DMS 273 (cell line): Measurements from ENCODE around the gene ZNF511.
A peak's percentile ranks its signal among the peaks of the same experiment; 100 is the strongest.

ENCODE experiments used
- DNase-seq: peaks from one replicate; lab custom pipeline; 2025; ENCODE audit not compliant: unreplicated experiment; lab: John Stamatoyannopoulos, UW

The ZNF511 gene

DNA sequence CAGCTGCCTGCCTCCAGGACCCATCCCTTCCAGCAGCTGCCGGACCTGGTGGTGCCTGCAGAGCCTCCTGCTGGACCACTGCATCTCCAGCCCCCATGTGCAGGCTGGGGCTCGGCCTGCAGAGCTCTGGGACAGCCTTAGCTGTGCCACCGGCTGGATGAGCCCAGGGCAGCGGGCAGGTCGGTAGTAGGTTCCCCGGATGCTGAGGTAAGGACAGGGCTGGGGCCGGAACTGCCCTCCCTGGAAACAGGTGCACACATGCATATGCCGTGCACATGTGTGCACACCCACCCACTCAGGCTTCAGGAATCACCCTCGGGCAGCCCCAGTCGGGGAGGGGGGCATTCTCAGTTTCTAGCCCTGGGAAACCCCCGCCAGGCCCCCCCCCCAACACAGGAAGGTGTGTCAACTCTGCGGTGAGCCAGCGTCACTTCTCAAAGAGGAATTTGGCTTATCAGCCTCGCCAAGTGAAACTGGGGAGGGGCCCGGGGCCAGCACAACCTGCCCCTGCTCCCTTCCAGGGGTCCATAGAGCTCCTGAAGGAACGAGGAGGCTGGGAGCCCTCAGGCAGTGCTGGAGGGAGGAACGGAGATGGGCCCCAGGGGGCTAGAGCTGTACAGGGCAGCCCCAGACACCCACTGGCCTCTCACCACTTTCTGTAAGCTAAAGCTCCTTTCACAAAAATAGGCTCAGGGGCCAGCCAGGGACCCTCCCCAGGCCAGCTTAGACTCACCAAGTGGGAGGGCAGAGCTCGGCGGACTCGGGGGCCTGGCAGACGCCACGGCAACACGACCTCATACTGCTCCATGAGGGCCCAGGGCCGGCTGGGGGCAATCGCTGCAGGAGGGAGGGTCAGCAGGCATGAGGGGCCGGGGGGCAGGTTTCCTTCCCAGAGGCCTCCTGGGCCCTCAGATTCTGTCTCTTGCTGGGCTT is 33.7 kb upstream of the ZNF511 start:
- DNase-seq, result peak; percentile 67

GRCh38 chr10:133275684-133276092 is 33.0 kb upstream of the ZNF511 start:
- peak; percentile 24 for DNase-seq

DNA sequence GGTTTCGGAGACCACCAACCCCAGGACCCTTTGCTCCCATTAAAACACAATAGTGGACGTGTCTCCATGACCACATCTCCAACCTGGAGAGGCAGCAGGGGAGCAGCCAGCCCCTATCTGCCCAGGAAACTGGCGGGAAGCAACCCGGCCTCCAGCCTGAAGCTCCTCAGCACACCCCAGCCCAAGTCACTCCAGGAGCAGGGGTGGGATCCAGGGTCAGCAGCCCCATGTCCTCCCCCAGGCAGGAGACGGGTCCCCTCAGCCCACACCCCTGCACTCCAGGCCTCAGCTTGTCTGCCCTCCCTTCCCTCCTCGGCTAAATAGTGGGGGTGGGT is 32.6 kb upstream of the ZNF511 start:
- no peak for DNase-seq

DNA sequence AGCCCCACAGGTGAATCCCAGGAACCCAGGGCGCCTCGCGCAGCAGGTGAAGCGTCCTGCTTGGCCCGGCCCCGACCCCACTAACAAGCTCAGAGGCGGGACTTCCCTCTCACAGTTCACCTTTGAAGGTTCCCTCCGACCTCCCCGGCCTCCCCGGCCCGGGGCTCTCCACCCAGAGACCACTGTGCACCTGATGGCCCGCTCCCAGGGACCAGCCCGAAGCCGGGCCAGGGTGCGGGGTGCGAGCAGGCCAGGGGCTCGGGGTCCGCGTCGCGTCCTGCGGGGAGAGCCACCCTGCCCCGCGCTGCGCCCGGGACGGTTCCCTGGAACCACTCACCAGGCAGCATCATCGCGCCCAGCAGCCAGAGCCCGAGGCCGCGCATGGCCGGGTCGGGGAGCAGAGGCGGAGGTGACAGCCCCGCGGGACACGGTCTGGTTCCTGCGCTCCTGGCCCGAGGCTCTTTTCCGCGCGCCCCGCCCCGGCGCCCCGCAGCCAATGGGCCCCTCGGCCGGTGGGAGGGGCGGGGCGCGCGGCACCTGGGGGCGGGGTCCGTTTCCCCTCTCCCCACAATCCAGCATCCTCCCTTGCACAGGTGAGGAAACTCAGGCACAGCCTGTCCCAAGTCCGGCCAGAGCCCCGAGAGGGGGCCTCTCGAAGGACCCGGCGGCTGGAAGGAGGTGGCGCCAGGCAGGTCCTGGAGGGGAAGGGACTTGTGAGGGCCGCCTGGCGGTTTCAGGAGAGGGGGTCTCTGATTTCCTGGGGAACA is 32.1 kb upstream of the ZNF511 start, which contains the start of gene ADAM8:
ADAM8 (minus strand) TSS at position 434 of the 767 bp plus-strand sequence; CDS start at position 383, 51 bp downstream.
- DNase-seq, result peak; percentile 37

DNA sequence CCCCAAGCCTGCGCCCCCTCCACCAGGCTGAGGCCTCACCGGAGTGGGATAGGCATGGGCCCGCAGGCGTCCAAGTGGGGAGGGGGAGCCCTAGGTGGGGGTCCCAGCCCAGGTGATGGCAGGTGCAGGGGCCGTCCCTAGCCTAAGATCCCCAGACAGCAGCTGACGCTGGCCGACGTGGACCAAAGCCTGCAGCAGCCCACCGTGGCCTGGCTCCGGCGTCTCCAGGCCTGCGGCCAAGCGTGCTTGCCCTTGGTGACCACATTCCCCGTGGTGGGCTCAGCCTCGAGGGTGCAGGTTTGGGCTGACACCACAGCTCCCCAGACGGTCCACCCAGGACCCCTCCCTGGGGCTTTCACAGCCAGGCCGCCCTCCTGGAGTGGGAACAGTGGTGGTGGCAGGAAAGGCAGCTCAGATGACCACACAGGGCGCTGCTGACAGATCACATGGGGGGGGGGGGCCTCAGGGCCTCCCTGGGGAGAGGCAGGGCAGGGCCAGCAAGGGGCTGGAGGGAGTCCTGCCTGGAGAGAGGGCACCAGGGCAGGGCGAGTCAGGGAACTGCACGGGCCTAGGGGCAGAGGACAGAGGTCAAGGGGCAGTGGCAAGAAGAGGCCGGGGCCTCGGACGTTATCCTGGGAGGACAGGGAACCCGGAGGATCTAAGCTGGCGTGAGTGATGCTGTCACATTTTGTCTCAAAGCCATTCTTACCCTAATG is 31.3 kb upstream of the ZNF511 start:
- no peak for DNase-seq

DNA sequence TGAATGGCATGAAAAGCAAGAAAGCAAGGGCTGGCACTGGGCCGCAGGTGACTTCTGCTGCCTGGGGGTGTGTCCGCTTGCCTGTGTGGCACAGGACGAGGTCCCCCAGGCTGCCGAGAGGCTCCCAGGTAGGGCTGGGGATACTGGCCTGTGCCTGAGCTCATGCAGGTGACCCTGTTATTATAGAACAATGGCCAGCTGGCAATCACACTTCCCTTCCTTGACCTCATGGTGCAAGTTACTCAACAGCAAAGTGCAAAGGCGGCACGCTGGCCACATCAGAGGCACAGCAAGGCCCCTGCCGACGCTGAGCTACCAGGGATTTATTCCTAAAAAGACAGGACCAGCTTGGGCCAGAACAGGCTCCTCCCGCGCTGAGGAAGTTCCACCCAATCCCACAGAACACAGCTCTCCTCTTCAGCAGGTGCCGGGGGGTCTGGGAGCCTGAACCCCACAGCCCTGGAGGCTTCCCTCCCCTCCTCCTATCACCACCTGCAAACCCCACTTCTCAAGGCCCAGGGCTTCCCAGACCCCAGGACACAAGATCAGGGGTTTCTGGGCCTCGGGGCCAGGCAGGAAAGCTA is 30.6 kb upstream of the ZNF511 start:
- DNase-seq, result no peak

DNA sequence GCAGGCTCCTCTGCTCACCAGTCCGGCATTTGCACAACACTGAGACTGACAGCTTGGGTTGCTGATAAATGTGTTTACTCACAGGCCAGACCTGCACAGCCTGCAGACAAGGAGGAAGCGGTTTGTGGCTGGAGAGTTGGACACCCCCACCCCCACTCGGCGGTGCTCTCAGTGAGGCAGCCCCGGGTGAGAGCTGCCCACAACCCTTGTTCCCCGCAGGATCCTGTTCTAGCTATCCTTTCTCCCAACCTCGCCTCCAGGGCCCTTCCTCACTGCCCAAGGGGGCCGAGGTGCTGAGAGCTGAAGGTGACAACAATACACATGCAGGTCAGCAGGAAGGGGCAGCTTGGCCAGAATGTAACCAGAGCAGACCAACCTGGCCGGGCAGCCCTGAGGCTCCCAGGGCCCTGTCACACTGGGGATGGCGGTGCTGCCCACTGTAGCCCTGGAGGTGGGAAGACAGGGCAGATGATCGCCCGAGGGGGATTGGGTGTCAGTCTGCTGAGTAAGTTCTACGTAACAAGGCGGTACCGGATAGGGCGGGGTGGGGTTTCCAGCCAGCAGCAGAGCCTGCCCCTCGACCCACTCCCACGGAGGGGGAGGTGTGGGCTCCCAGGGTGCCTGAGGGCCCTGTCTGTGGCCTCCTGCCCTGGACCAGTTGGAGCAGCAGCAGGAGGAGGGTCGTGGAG is 30.0 kb upstream of the ZNF511 start:
- no peak for DNase-seq

- DNase-seq, result no peak
Observed at GRCh38 chr10:133279326-133280226, 29.1 kb upstream of the ZNF511 start.

DNA sequence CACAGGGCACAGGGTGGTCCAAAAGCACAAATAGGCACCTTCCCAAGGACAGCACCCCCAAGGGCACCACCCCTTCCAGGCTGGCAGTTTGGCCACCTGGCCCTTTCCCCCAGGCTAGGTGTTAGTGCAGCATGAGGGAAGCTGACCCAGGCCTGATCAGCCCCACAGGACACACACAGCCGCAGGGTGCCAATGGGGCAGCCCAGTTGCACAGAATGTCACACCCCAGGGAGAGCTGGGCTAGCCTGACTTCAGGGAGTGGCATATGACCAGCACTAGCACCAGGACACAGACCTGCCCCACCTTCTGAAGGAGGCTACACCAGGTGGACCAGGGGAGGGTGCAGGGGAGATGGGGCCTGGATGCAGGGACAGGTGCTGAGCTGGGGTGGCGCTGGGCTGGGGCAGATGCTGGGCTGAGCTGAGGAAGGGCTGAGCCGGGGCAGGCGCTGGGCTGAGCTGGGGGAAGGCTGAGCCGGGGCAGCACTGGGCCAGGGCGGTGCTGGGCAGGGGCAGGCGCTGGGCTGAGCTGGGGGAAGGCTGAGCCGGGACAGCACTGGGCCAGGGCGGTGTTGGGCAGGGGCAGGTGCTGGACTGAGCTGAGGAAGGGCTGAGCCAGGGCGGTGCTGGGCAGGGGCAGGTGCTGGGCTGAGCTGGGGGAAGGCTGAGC is 28.2 kb upstream of the ZNF511 start:
- no peak for DNase-seq

DNA sequence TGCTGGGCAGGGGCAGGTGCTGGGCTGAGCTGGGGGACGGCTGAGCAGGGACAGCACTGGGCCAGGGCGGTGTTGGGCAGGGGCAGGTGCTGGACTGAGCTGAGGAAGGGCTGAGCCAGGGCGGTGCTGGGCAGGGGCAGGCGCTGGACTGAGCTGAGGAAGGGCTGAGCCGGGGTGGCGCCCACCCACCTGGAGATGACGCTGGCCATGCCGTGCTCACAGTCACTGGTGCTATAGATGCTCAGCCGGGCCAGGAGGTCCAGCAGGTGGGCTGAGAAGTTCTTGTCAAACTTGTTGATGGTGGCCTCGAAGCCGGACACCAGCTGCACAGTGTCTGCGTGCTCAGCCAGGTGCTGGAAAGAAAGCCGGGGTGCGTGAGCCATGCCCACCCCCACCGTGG is 27.6 kb upstream of the ZNF511 start:
- no peak for DNase-seq

- DNase-seq, result no peak
Observed at GRCh38 chr10:133281628-133282372, 26.9 kb upstream of the ZNF511 start.

- DNase-seq, result no peak
Observed at GRCh38 chr10:133282846-133283390, 25.8 kb upstream of the ZNF511 start.

DNA sequence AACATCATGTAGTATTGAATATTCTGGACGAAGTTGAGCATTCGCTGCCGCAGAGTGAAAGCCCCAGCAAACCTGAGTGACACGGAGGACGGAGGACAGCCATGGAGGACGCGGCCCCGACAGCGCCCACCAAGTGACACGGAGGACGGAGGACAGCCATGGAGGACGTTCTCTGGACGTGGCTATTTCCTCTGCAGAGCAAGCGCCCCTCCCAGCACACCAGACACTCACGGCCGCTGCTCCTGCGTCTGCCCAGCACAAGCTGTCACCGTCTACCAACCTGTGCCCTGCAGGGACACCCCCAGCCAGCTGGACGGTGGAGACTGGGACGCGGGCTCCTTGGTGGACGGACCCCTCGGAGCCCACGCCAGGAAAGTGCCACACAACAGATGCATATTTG is 24.8 kb upstream of the ZNF511 start:
- no peak for DNase-seq

DNA sequence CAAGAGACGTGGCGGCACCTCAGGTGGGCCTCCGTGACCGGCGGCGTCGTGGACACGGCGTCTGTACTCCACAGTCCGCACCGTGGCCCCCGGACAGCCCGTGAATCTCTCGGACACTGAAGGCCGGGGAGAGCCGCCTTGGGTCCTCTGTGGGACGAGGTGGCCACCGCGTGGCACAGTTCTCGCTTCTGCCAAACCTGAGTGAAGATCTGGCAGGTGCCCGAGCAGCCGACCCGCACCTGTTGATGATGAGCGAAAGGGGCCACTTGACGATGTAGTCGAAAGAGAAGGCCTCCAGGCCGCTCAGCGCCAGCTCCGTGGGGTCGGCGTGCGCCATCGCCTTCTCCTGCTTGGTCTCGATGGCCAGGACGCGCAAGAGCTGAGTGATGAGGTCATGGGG is 23.5 kb upstream of the ZNF511 start:
- no peak for DNase-seq

GRCh38 chr10:133286366-133286765 is 22.3 kb upstream of the ZNF511 start:
- DNase-seq, result no peak

- no peak for DNase-seq
Observed at GRCh38 chr10:133287832-133288500, 20.7 kb upstream of the ZNF511 start.

DNA sequence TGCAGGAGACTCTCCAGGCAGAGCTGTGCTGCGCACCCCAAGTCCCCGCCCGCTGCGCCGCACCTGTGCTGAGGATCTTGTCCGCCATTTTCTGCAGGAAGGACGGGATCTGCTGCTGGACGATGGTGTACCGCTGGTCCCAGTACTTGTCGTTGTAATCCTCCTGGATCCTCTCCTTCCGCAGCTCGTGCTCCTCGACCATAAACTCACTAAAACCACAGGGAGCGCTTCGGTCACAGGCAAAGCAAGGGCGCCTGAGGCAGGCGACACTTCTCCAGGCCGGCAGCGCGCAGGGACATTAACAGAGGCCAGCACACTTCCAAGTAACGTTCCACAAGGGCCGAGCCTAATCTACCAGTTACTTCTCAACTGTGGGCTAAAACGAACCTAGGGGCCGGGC is 19.0 kb upstream of the ZNF511 start:
- DNase-seq, result no peak
